HepG2 (cell line): ENCODE data around the gene NFATC3. TPM values are rescaled to one million over a fixed set of nuclear protein-coding genes. Genes with fewer than 3 reads are reported as not detected.

Source experiments
- DRAP1 ChIP-seq: IDR thresholded peaks from 2 replicates; pipeline ENCODE4 v1.6.1; 2016; ENCODE audit warnings: missing genetic modification reagents, missing compliant biosample characterization
- IKZF5 ChIP-seq: IDR thresholded peaks from 2 replicates; pipeline ENCODE4 v1.6.1; 2018; ENCODE audit warnings: missing genetic modification reagents, mild to moderate bottlenecking, missing compliant biosample characterization
- IRX3 ChIP-seq: sonication (generic); formaldehyde crosslinking; IDR thresholded peaks from 2 replicates; pipeline ENCODE4 v1.8.1; 2023; ENCODE audit warnings: mild to moderate bottlenecking, low read depth, missing genetic modification reagents, borderline replicate concordance
- KDM6A ChIP-seq: IDR thresholded peaks from 2 replicates; pipeline ENCODE4 v1.6.1; 2016; ENCODE audit warnings: low read depth
- MIER3 ChIP-seq: IDR thresholded peaks from 2 replicates; pipeline ENCODE4 v1.6.1; 2016; ENCODE audit warnings: missing compliant biosample characterization, borderline replicate concordance
- NRL ChIP-seq: sonication (generic); formaldehyde crosslinking; IDR thresholded peaks from 2 replicates; pipeline ENCODE4 v1.5.0; 2020; ENCODE audit warnings: missing genetic modification reagents, mild to moderate bottlenecking, moderate library complexity, borderline replicate concordance
- PBX3 ChIP-seq: sonication (generic); formaldehyde crosslinking; IDR thresholded peaks from 2 replicates; pipeline ENCODE4 v1.8.1; 2023; ENCODE audit warnings: missing genetic modification reagents, inconsistent platforms, borderline replicate concordance
- PITX1 ChIP-seq: sonication (generic); formaldehyde crosslinking; IDR thresholded peaks from 2 replicates; pipeline ENCODE4 v1.5.1; 2020; ENCODE audit warnings: mild to moderate bottlenecking, missing genetic modification reagents
- POGK ChIP-seq: sonication (generic); formaldehyde crosslinking; conservative IDR thresholded peaks from 2 replicates; pipeline ENCODE4 v1.8.0; 2022; ENCODE audit warnings: mild to moderate bottlenecking, moderate library complexity, missing genetic modification reagents
- SMARCC2 ChIP-seq: fragments of 450-650 bp; IDR thresholded peaks from 2 replicates; pipeline ENCODE4 v1.6.1; 2017; ENCODE audit warnings: antibody characterized with exemption, mild to moderate bottlenecking
- SMC3 ChIP-seq: IDR thresholded peaks from 2 replicates; pipeline ENCODE4 v1.6.1; 2011; ENCODE audit warnings: low read length, improper control_type of control experiment
- STAG1 ChIP-seq: sonication (generic); formaldehyde crosslinking; IDR thresholded peaks from 2 replicates; pipeline ENCODE4 v1.4.0; 2020; ENCODE audit warnings: missing genetic modification reagents
- TBX2 ChIP-seq: sonication (generic); formaldehyde crosslinking; IDR thresholded peaks from 2 replicates; pipeline ENCODE4 v1.5.0; 2020; ENCODE audit warnings: missing genetic modification reagents, mild to moderate bottlenecking, borderline replicate concordance
- TFDP1 ChIP-seq: IDR thresholded peaks from 2 replicates; pipeline ENCODE4 v1.6.1; 2016; ENCODE audit warnings: missing compliant biosample characterization, missing genetic modification reagents, borderline replicate concordance
- THAP8 ChIP-seq: sonication (generic); formaldehyde crosslinking; IDR thresholded peaks from 2 replicates; pipeline ENCODE4 v1.5.1; 2020; ENCODE audit warnings: missing genetic modification reagents, mild to moderate bottlenecking, borderline replicate concordance
- ZBTB2 ChIP-seq: sonication (generic); formaldehyde crosslinking; IDR thresholded peaks from 2 replicates; pipeline ENCODE4 v1.8.0; 2022; ENCODE audit warnings: low read depth, missing genetic modification reagents
- ZFX ChIP-seq: sonication (generic); formaldehyde crosslinking; IDR thresholded peaks from 2 replicates; pipeline ENCODE4 v1.4.0; 2020; ENCODE audit warnings: mild to moderate bottlenecking, low read depth, missing genetic modification reagents, moderate library complexity
- ZNF557 ChIP-seq: sonication (generic); formaldehyde crosslinking; IDR thresholded peaks from 2 replicates; pipeline ENCODE4 v1.4.0; 2020; ENCODE audit warnings: missing genetic modification reagents
- ZNF761 ChIP-seq: sonication (generic); formaldehyde crosslinking; conservative IDR thresholded peaks from 2 replicates; pipeline ENCODE4 v1.4.0; 2020; ENCODE audit warnings: mild to moderate bottlenecking, missing genetic modification reagents
- ZNF879 ChIP-seq: sonication (generic); formaldehyde crosslinking; IDR thresholded peaks from 2 replicates; pipeline ENCODE4 v1.8.1; 2023; ENCODE audit warnings: missing genetic modification reagents
- polyA plus RNA-seq, 8 experiments: library from polyadenylated mRNA; depleted of rRNA in 3 of 8; stranded (reverse) in 7 of 8; unstranded in 1 of 8; fragments of >200 nt; fragmentation: Illumina TruSeq in 4 of 8; extraction: Trizol in 4 of 8; gene quantifications; 2 replicates each; pipeline versions ENCODE4 v1.2.1 to v1.2.3, GENCODE V29; 2011 to 2016; ENCODE audit warnings: low read depth in 4 of 8, missing spikeins in 1 of 8, mixed read lengths in 1 of 8; ENCODE audit not compliant: insufficient read depth in 1 of 8
- total RNA-seq, 5 experiments: library from RNA; depleted of rRNA; stranded (reverse); fragments of >200 nt; fragmentation: Illumina TruSeq; extraction: Trizol; gene quantifications; 2 replicates each; pipeline ENCODE4 v1.2.3, GENCODE V29; 2016; ENCODE audit warnings: low read depth in 1 of 5

Gene NFATC3
- total and polyA plus RNA-seq, 2 of the 13 experiments (the other 11 are each of a cell fraction or from before 2014, with no cell fraction given) = 52.6 to 62.7 TPM

GRCh38 chr16:68085259-68086071, at the start of gene NFATC3 (continued):
- TF ChIP-seq TFDP1 (CRISPR knock-in tag) = 0 out of 2 replicates have a peak, but pooled peaks have one; percentile 15
- TF ChIP-seq IRX3 (CRISPR knock-in tag) = 0 out of 2 replicates have a peak, but pooled peaks have one; percentile 76
- no peak for TF ChIP-seq KDM6A (CRISPR knock-in tag)
- TF ChIP-seq SMARCC2 = no peak
- TF ChIP-seq NRL = peak; percentile 92
- TF ChIP-seq STAG1 (CRISPR knock-in tag) = 0 out of 2 replicates have a peak, but pooled peaks have one; percentile 2
- TF ChIP-seq SMC3 = no peak
- TF ChIP-seq ZNF879 (CRISPR knock-in tag) = peak; percentile 84; the same call in 1 of the 2 replicates
- TF ChIP-seq POGK (CRISPR knock-in tag) = 0 out of 2 replicates have a peak, but pooled peaks have one; percentile 20
- TF ChIP-seq PBX3 = no peak
- no peak for TF ChIP-seq IKZF5 (CRISPR knock-in tag)
- 0 out of 2 replicates have a peak, but pooled peaks have one; percentile 53 for TF ChIP-seq TBX2 (CRISPR knock-in tag)
- no peak for TF ChIP-seq ZNF557 (CRISPR knock-in tag)
- TF ChIP-seq ZNF761 = no peak; the same call in 1 of the 2 replicates
- TF ChIP-seq ZFX = peak; percentile 62; the same call in 1 of the 2 replicates
- no peak for TF ChIP-seq DRAP1 (CRISPR knock-in tag)
- TF ChIP-seq ZBTB2 = no peak
- TF ChIP-seq MIER3 (CRISPR knock-in tag) = no peak
- no peak for TF ChIP-seq PITX1 (CRISPR knock-in tag)
- TF ChIP-seq THAP8 (CRISPR knock-in tag) = no peak; the same call in 1 of the 2 replicates
